ENCODE results near the gene WNK3.
A peak's percentile ranks its signal among the peaks of the same experiment; 100 is the strongest.
"Not testable (repeated sequence)": the region's sequence is repeated elsewhere in the genome, so short reads cannot be mapped to it uniquely, and the experiment has no call there.

WNK3 gene

GRCh38 chrX:54357414-54358377 is at the start of gene WNK3:
Gene WNK3, minus strand, starts transcription at chrX:54358046.
- in situ Hi-C loops (cut with HindIII; ENCODE audit: low pct_unique_long_range_greater_than_20kb, low sequenced_read_pairs), result no loop called here
- no peak for TF ChIP-seq JUND (IDR thresholded peaks at IDR 0.05; ENCODE audit: low read depth)
- DNase-seq (ENCODE audit: low read depth in 1 of 2, low spot score in 1 of 2), result peak; percentile 62 to 88

DNA sequence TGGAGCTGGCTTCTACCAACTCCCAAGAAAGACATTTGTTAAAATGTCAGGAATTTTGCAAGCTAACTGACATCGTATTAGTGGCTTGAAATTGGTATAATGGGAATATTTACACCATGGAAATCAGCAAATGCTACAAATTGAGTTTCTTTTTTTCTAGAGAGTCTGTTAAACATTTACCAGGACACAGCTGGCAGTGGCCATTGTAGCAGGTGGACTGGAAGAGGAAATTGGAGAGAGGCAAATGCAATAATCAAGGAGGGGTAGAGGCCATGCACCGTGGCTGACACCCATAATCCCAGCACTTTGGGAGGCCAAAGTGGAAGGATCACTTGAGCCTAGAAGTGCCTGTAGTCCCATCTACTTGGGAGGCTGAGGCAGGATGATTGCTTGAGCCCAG is 49.4 kb upstream of the WNK3 start:
- in situ Hi-C loops (cut with HindIII; ENCODE audit: low pct_unique_long_range_greater_than_20kb, low sequenced_read_pairs), result no loop called here
- DNase-seq (ENCODE audit: low read depth in 1 of 2, low spot score in 1 of 2), result no peak
- no peak for TF ChIP-seq JUND (IDR thresholded peaks at IDR 0.05; ENCODE audit: low read depth)

- in situ Hi-C loops (cut with HindIII; ENCODE audit: low pct_unique_long_range_greater_than_20kb, low sequenced_read_pairs), result no loop called here
- no peak for TF ChIP-seq JUND (IDR thresholded peaks at IDR 0.05; ENCODE audit: low read depth)
Observed at GRCh38 chrX:54397113-54397512, 39.3 kb upstream of the WNK3 start.

DNA sequence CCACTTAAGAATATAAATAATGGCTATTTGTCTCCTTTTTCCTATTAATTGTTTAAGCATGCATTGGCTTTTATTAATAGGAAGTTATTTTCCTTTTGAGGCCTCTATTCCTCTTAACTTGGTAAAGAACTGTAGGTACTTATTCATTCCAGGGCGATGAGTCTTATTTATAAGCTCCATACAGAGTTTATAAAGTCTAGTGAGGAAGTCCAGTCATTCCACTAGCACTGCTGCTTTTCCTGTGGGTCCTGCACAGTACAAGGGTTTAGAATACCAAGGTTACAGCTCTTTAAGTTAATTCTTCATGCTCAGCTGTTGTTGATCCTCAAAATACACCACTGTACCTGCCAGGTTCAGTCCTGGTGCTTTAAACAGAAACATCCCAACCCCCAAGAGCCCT is 28.5 kb upstream of the WNK3 start:
- in situ Hi-C loops (cut with HindIII; ENCODE audit: low pct_unique_long_range_greater_than_20kb, low sequenced_read_pairs), result no loop called here

More at GRCh38 chrX:54397113-54397512, 39.3 kb upstream of the WNK3 start:
- DNase-seq (ENCODE audit: low read depth in 1 of 2, low spot score in 1 of 2), result no peak

GRCh38 chrX:54384661-54385060 is 26.8 kb upstream of the WNK3 start:
- in situ Hi-C loops (cut with HindIII; ENCODE audit: low pct_unique_long_range_greater_than_20kb, low sequenced_read_pairs); DNase-seq (ENCODE audit: low read depth in 1 of 2, low spot score in 1 of 2): not testable (repeated sequence)

More for the DNA sequence above, 28.5 kb upstream of the WNK3 start:
- no peak for TF ChIP-seq JUND (IDR thresholded peaks at IDR 0.05; ENCODE audit: low read depth)
- no peak for DNase-seq (ENCODE audit: low read depth in 1 of 2, low spot score in 1 of 2)

GRCh38 chrX:54359408-54359807 is 1.6 kb upstream of the WNK3 start:
- DNase-seq (ENCODE audit: low read depth in 1 of 2, low spot score in 1 of 2), result no peak
- in situ Hi-C loops (cut with HindIII; ENCODE audit: low pct_unique_long_range_greater_than_20kb, low sequenced_read_pairs), result no loop called here
- no peak for TF ChIP-seq JUND (IDR thresholded peaks at IDR 0.05; ENCODE audit: low read depth)

- no peak for TF ChIP-seq JUND (IDR thresholded peaks at IDR 0.05; ENCODE audit: low read depth)
- DNase-seq (ENCODE audit: low read depth in 1 of 2, low spot score in 1 of 2), result no peak
- in situ Hi-C loops (cut with HindIII; ENCODE audit: low pct_unique_long_range_greater_than_20kb, low sequenced_read_pairs), result no loop called here
Observed at GRCh38 chrX:54358424-54359211, 772 bp upstream of the WNK3 start.

- in situ Hi-C loops (cut with HindIII; ENCODE audit: low pct_unique_long_range_greater_than_20kb, low sequenced_read_pairs), result no loop called here
- TF ChIP-seq JUND (IDR thresholded peaks at IDR 0.05; ENCODE audit: low read depth), result no peak
- DNase-seq (ENCODE audit: low read depth in 1 of 2, low spot score in 1 of 2), result no peak
Observed at GRCh38 chrX:54352677-54353076, 5.2 kb downstream of the WNK3 start.

DNA sequence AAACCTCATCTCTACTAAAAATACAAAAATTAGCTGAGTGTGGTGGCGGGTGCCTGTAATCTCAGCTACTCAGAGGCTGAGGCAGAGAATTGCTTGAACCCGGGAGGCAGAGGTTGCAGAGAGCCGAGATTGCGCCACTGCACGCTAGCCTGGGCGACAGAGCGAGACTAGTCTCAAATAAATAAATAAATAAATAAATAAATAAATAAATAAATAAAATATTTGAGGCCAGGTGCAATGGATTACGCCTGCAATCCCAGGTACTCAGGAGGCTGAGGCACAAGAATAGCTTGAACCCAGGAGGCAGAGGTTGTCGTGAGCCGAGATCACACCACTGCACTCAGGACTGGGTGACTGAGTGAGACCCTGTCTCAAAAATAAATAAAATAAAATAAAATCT is 20.5 kb downstream of the WNK3 start:
- DNase-seq (ENCODE audit: low read depth in 1 of 2, low spot score in 1 of 2); in situ Hi-C loops (cut with HindIII; ENCODE audit: low pct_unique_long_range_greater_than_20kb, low sequenced_read_pairs): not testable (repeated sequence)

DNA sequence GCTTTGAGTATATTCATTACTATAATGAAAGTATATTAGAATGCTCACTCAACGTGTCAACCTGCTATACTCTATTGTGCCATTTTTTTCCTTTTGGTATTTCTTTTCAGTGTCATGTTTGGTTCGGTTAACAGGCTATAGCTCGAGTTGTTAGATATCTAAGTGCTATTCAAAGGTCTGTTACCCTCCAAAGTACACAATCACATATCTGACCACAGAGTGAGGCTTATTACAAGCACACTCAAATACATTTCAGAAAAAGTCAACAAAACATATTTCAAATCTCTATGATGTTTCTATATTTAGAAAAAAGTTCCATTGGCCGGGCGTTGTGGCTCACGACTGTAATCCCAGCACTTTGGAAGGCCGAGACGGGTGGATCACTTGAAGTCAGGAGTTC is 32.8 kb downstream of the WNK3 start:
- in situ Hi-C loops (cut with HindIII; ENCODE audit: low pct_unique_long_range_greater_than_20kb, low sequenced_read_pairs), result no loop called here
- no peak for DNase-seq (ENCODE audit: low read depth in 1 of 2, low spot score in 1 of 2)
- TF ChIP-seq JUND (IDR thresholded peaks at IDR 0.05; ENCODE audit: low read depth), result no peak

- in situ Hi-C loops (cut with HindIII; ENCODE audit: low pct_unique_long_range_greater_than_20kb, low sequenced_read_pairs), result no loop called here
- no peak for TF ChIP-seq JUND (IDR thresholded peaks at IDR 0.05; ENCODE audit: low read depth)
- no peak for DNase-seq (ENCODE audit: low read depth in 1 of 2, low spot score in 1 of 2)
Observed at GRCh38 chrX:54320067-54320466, 37.8 kb downstream of the WNK3 start.

DNA sequence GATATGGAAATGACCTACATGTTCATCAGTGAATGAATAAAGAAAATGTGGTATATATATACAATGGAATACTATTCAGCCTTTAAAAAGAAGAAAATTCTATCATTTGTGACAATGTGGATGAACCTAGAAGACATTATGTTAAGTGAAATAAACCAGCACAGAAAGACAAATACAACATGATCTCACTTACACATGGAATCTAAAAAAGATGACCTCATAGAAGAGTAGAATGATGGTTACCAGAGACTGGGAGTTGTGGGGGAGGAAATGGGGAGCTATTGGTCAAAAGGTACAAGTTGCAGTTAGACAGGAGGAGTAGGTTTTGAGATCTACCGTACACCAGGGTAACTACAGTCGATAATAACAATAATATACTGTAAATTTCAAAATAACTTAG is 51.5 kb downstream of the WNK3 start:
- DNase-seq (ENCODE audit: low read depth in 1 of 2, low spot score in 1 of 2), result no peak
- no peak for TF ChIP-seq JUND (IDR thresholded peaks at IDR 0.05; ENCODE audit: low read depth)
- in situ Hi-C loops (cut with HindIII; ENCODE audit: low pct_unique_long_range_greater_than_20kb, low sequenced_read_pairs), result no loop called here

- in situ Hi-C loops (cut with HindIII; ENCODE audit: low pct_unique_long_range_greater_than_20kb, low sequenced_read_pairs), result no loop called here
- no peak for TF ChIP-seq JUND (IDR thresholded peaks at IDR 0.05; ENCODE audit: low read depth)
- no peak for DNase-seq (ENCODE audit: low read depth in 1 of 2, low spot score in 1 of 2)
Observed at GRCh38 chrX:54301516-54301915, 56.3 kb downstream of the WNK3 start.
